ENCODE results near the gene KIAA1191. TPM values are rescaled to one million over a fixed set of nuclear protein-coding genes. Genes with fewer than 3 reads are reported as not detected.
"Not testable (repeated sequence)": the region's sequence is repeated elsewhere in the genome, so short reads cannot be mapped to it uniquely, and the experiment has no call there.

Gene KIAA1191
- total RNA-seq, 1 donor from 2014 or later, result 71.6 TPM

- DNase-seq (ENCODE audit: low read depth in 2 of 2), result no peak
These were observed 43.8 kb downstream of the KIAA1191 start for GRCh38 chr5:176317534-176318374.

GRCh38 chr5:176305356-176305755 is 56.2 kb downstream of the KIAA1191 start:
- DNase-seq (ENCODE audit: low read depth in 2 of 2), result not testable (repeated sequence)

Other genes with a start within 250 kb of the KIAA1191 start
- 1.9 and 3.3 TPM in 2 replicates for gene SIMC1, start 123.3 kb downstream of the KIAA1191 start, total RNA-seq
- gene ARL10, start 3.7 kb upstream of the KIAA1191 start, total RNA-seq, result 6.0 and 11.9 TPM in 2 replicates
- gene NOP16, start 26.8 kb upstream of the KIAA1191 start, total RNA-seq, result 10.7 and 11.8 TPM in 2 replicates
- gene HIGD2A, start 27.0 kb upstream of the KIAA1191 start, total RNA-seq, result 36.3 and 55.5 TPM in 2 replicates
- 115 and 147 TPM in 2 replicates for gene CLTB, start 54.8 kb upstream of the KIAA1191 start, total RNA-seq
- 48.4 and 56.5 TPM in 2 replicates for gene FAF2, start 86.6 kb upstream of the KIAA1191 start, total RNA-seq
- gene RNF44, start 175.6 kb upstream of the KIAA1191 start, total RNA-seq, result 2.4 and 7.0 TPM in 2 replicates
- under 0.01 and 0.25 TPM in 2 replicates for gene CDHR2, start 187.6 kb upstream of the KIAA1191 start, total RNA-seq
- 4.5 and 4.8 TPM in 2 replicates for gene GPRIN1, start 248.4 kb upstream of the KIAA1191 start, total RNA-seq